Activated T-cell treated with anti-CD3 and anti-CD28 coated beads, Interleukin-2, amount 50 U/mL, for 72 hours (primary cell): ENCODE measurements around the gene TVP23A. TPM values are rescaled to one million over a fixed set of nuclear protein-coding genes. Genes with fewer than 3 reads are reported as not detected.
"Not testable (repeated sequence)": the region's sequence is repeated elsewhere in the genome, so short reads cannot be mapped to it uniquely, and the experiment has no call there.

Source experiments
- ATAC-seq, 2 donors: fragments of 150-1000 bp; cut with Tn5 transposase; replicated peaks in 1 of 2; 2 replicates each; pipeline ENCODE4 v1.10.0; 2021; ENCODE audit warnings: moderate library complexity in 2 of 2, mild to moderate bottlenecking in 1 of 2
- DNase-seq, 2 donors: peaks; one replicate each; pipeline ENCODE4 v3.0.0; 2021 to 2022; ENCODE audit warnings: mixed read lengths in 1 of 2
- H3K27ac Mint-ChIP-seq: one replicate; pipeline ENCODE4 v1.8.0; 2022; ENCODE audit warnings: mild to moderate bottlenecking, moderate library complexity, mixed read lengths
- H3K27me3 Mint-ChIP-seq: one replicate; pipeline ENCODE4 v1.8.0; 2022; ENCODE audit warnings: low read depth, mixed read lengths
- H3K36me3 Mint-ChIP-seq, 2 donors: one replicate each; pipeline ENCODE4 v1.8.0; 2022; ENCODE audit warnings: mixed read lengths in 2 of 2, mild to moderate bottlenecking in 1 of 2; ENCODE audit not compliant: insufficient read depth in 2 of 2
- H3K4me1 Mint-ChIP-seq: one replicate; pipeline ENCODE4 v1.8.0; 2022; ENCODE audit warnings: low read depth, mixed read lengths
- H3K4me3 Mint-ChIP-seq, 2 donors: one replicate each; pipeline ENCODE4 v1.8.0; 2022; ENCODE audit warnings: mild to moderate bottlenecking in 2 of 2, mixed read lengths in 2 of 2, moderate library complexity in 2 of 2
- H3K9me3 Mint-ChIP-seq, 2 donors: one replicate each; pipeline ENCODE4 v1.8.0; 2022; ENCODE audit warnings: mixed read lengths in 2 of 2
- total RNA-seq, 2 donors: library from RNA; stranded (reverse); gene quantifications; one replicate each; pipeline ENCODE4 v1.2.3, GENCODE V29; 2022

TVP23A gene
- total RNA-seq, 2 donors from 2014 or later: 0.60 TPM; not detected in 1

DNA sequence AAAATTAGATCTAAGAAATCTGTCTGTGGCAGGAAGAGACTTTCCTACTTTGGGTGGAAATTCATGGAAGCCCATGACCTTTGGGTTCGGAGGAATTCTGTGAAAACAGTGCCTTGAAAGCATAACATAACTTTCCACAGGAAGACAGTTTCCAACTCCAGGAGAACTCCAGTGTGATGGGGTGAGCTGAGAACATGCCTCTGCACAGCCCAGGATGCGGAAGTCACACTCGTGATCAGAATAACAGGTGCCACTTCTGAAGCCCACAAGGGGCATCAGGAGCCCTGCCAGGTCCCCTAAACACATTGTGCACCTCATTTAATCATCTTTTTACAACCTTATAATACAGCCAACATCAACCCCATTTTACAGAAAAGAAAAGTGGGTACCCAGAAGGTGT, 9.7 kb downstream of the TVP23A start:
- H3K4me1 Mint-ChIP-seq: peaks cover 24% of the 10 kb centered on the region
- DNase-seq (no peak), ATAC-seq (no peak)
- H3K4me3 Mint-ChIP-seq: no peak overlapping the region
- H3K27me3 Mint-ChIP-seq: peaks cover 23% of the 10 kb centered on the region
- H3K27ac Mint-ChIP-seq: no peak overlapping the region
- H3K9me3 Mint-ChIP-seq: peaks cover 0 to 2% of the 10 kb centered on the region in 2 donors
- H3K36me3 Mint-ChIP-seq: no peaks in the 10 kb centered on the region

DNA sequence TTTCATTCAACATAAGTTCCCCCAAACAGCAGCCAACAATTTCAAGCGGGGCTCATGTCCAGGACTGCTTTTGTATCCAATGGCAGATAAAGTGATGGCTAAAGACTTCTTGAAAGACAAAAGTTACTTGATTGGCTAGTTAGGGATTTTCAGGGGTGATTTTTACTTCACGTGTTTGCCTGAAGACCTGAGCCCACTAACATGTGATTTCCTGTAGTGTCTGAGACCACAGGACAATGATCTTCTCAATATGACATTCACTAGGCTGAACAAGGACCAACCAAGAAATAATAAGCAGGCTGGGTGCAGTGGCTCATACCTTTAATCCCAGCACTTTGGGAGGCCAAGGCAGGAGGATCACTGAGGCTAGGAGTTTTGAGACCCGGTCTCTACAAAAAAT, 10.4 kb downstream of the TVP23A start:
- peaks cover 0 to 2% of the 10 kb centered on the region in 2 donors for H3K9me3 Mint-ChIP-seq
- peaks cover 23% of the 10 kb centered on the region for H3K27me3 Mint-ChIP-seq
- H3K36me3 Mint-ChIP-seq: no peaks in the 10 kb centered on the region
- H3K27ac Mint-ChIP-seq: no peak overlapping the region
- H3K4me3 Mint-ChIP-seq: no peak overlapping the region
- DNase-seq: no peak
- no peak for ATAC-seq
- H3K4me1 Mint-ChIP-seq: peaks cover 22% of the 10 kb centered on the region

DNA sequence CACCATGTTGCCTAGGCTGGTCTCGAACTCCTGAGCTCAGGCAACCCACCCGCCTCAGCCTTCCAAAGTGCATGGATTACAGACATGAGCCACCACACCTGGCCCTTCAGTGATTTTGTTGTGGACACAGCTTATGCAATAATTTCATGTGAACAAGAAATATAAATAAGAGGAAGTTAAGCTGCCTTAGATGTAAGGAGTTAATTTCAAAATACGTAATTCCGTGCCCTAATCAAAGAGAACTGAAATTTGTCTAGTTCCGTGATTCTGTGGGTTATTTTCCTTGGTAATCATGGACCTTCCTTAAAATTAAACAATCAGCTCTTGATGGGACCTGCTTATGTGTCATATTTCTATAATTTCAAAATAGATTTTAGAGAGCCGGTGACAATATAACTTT, 11.9 kb downstream of the TVP23A start:
- Mint-ChIP-seq H3K36me3 (no peaks in the 10 kb centered on the region), H3K27me3 (peaks cover 23% of the 10 kb centered on the region), H3K4me1 (peaks cover 7% of the 10 kb centered on the region), H3K27ac (no peak overlapping the region), H3K9me3 (peaks cover 0 to 2% of the 10 kb centered on the region in 2 donors), H3K4me3 (no peak overlapping the region)
- DNase-seq (no peak), ATAC-seq (no peak)

DNA sequence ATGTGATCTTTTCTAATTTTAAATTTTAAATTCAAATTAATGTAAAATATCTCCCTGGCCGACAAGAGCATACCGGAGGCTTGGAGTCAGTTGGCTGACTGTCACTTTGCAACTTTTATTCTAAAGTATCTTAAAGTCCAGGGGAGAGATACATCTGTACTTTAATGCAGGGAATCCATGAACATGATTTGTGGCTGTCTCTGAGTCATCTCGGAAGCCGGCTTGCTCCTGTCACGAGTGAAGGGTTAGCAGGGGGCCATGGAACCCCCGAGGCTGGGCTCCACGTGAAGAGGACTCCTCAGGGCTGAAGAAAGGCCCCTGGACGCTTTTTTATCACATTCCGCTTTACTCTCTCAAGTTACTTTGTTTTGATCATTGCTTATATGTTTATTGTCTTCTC, 13.3 kb downstream of the TVP23A start:
- H3K4me1 Mint-ChIP-seq: peaks cover 5% of the 10 kb centered on the region
- ATAC-seq (no peak), DNase-seq (no peak)
- H3K27ac Mint-ChIP-seq: no peak overlapping the region
- peaks cover 0 to 2% of the 10 kb centered on the region in 2 donors for H3K9me3 Mint-ChIP-seq
- no peak overlapping the region for H3K4me3 Mint-ChIP-seq
- H3K36me3 Mint-ChIP-seq: no peaks in the 10 kb centered on the region
- H3K27me3 Mint-ChIP-seq: peaks cover 23% of the 10 kb centered on the region

DNA sequence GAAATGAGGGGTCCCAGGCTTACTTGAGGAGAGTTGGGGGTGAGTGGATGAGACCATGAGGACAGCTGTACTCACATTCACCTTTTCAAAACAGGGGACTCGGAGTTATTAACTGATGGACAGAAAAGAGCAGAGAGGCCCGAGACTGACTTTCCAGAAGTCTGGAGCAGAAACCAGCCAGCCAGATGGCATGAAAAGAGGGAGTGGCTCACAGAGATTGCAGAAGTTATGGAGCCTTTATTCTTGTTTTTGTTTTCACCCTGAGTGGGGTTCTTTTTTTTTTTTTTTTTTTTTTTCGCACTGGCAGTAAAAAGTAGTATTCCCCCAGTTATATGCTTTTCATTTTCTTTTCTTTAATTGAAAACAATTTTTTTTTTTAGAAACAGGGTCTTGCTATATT, 18.9 kb downstream of the TVP23A start:
- no peaks in the 10 kb centered on the region for H3K27me3 Mint-ChIP-seq
- no peaks in the 10 kb centered on the region for H3K9me3 Mint-ChIP-seq
- DNase-seq (no peak), ATAC-seq (no peak)
- no peak overlapping the region for H3K27ac Mint-ChIP-seq
- no peak overlapping the region for H3K4me3 Mint-ChIP-seq
- no peaks in the 10 kb centered on the region for H3K4me1 Mint-ChIP-seq
- H3K36me3 Mint-ChIP-seq: no peaks in the 10 kb centered on the region

DNA sequence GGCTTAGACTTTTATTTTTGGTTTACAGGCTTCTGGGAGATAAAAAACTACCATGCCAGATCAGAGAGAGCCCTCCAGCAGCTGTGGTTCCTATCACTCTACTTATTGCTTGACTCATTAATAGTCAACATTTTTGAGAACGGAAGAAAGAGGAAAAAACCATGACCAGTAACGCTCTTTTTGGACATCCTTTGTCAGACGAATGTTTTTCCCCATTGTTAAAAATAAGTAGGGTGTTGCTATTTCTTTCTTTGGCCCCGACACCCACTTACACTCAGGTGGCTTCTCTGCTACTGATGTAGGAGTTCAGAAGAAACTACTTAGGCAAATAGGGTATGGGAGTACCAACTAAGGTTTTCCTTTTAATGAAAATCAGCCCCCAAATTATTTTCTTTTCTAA, 27.5 kb downstream of the TVP23A start:
- ATAC-seq: no peak
- DNase-seq: no peak
- Mint-ChIP-seq H3K4me1 (no peaks in the 10 kb centered on the region), H3K4me3 (no peak overlapping the region), H3K9me3 (peaks cover 0 to 3% of the 10 kb centered on the region in 2 donors), H3K27me3 (peaks cover 3% of the 10 kb centered on the region), H3K36me3 (no peaks in the 10 kb centered on the region), H3K27ac (no peak overlapping the region)

GRCh38 chr16:10788630-10789029, 30.0 kb downstream of the TVP23A start:
- not testable (repeated sequence) for H3K27ac Mint-ChIP-seq, H3K4me1 Mint-ChIP-seq, H3K9me3 Mint-ChIP-seq, H3K4me3 Mint-ChIP-seq, ATAC-seq, DNase-seq, H3K36me3 Mint-ChIP-seq
- H3K27me3 Mint-ChIP-seq: peaks cover 10% of the 10 kb centered on the region

DNA sequence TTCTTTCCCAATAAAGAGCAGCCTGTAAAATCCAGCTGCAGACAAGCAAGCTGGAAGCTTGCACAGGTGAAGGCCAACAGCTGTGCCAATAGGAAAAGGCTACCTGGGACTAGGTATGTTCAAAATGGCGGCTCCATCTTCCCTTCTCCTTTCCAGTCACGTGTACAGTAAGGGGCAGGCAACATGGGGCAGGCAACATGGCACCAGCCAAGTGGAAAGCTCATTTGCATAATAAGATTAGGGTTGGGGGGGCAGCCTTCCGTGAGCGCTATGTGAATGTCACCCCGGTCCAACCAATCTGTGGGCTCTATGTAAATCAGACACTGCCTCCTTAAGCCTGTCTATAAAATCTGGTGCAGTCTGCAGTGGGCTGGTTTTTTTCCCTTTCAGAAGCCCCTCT, 31.3 kb downstream of the TVP23A start:
- no peak overlapping the region for H3K4me3 Mint-ChIP-seq
- H3K9me3 Mint-ChIP-seq: peaks cover 0 to 3% of the 10 kb centered on the region in 2 donors
- no peak overlapping the region for H3K27ac Mint-ChIP-seq
- peaks cover 10% of the 10 kb centered on the region for H3K27me3 Mint-ChIP-seq
- DNase-seq: no peak
- H3K4me1 Mint-ChIP-seq: no peaks in the 10 kb centered on the region
- no peak for ATAC-seq
- H3K36me3 Mint-ChIP-seq: no peaks in the 10 kb centered on the region

DNA sequence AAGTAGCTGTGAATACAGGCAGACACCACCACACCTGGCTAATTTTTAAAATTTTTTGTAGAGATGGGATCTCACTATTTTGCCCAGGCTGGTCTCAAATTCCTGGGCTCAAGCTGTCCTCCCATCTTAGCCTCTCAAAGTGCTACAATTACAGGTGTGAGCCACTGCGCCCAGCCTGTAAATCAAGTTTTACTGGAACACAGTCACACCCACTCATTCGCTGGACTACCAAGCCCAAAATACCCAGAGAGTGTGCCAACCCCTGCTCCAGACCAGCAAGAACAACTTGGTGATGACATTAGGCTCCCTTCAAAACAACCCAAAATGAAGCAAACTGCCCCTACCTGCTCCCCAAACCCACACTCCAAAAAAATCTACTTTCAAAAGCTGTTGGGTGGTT, 36.0 kb downstream of the TVP23A start:
- peaks cover 32% of the 10 kb centered on the region for H3K27me3 Mint-ChIP-seq
- no peaks in the 10 kb centered on the region for H3K36me3 Mint-ChIP-seq
- H3K27ac Mint-ChIP-seq: no peak overlapping the region
- H3K4me3 Mint-ChIP-seq: no peak overlapping the region
- no peak for ATAC-seq
- no peaks in the 10 kb centered on the region for H3K9me3 Mint-ChIP-seq
- DNase-seq: no peak
- no peaks in the 10 kb centered on the region for H3K4me1 Mint-ChIP-seq

- no peaks in the 10 kb centered on the region for H3K9me3 Mint-ChIP-seq
- DNase-seq: no peak
- peaks cover 5% of the 10 kb centered on the region for H3K4me1 Mint-ChIP-seq
- H3K4me3 Mint-ChIP-seq: no peak overlapping the region
- ATAC-seq: no peak
- no peaks in the 10 kb centered on the region for H3K36me3 Mint-ChIP-seq
- no peak overlapping the region for H3K27ac Mint-ChIP-seq
- H3K27me3 Mint-ChIP-seq: peaks cover 24% of the 10 kb centered on the region
Measured at GRCh38 chr16:10780628-10781027, 38.0 kb downstream of the TVP23A start.

GRCh38 chr16:10779908-10780307, 38.7 kb downstream of the TVP23A start:
- H3K4me3 Mint-ChIP-seq, H3K36me3 Mint-ChIP-seq, H3K9me3 Mint-ChIP-seq, ATAC-seq, H3K4me1 Mint-ChIP-seq, H3K27ac Mint-ChIP-seq, DNase-seq: not testable (repeated sequence)
- H3K27me3 Mint-ChIP-seq: peaks cover 27% of the 10 kb centered on the region

DNA sequence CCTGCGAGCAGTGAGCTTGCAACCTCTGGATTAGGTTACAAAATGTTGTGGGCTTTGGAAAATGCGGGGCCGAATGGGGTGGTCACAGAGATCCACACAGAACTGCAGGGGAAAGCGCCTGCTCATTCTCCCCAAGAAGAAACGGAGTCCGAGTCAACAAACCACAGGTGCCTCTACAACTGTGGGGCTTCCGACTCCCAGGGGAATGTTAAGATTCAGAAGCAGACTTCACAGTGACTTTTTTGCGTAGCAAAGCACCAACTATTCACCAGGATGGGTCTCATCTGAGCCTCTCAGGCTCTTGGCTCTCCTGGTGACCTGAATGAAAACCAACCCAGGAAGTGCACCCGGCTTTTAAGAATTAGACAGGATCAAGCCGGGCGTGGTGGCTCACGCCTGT, 41.2 kb downstream of the TVP23A start:
- ATAC-seq (no peak), DNase-seq (no peak)
- no peaks in the 10 kb centered on the region for H3K36me3 Mint-ChIP-seq
- H3K27me3 Mint-ChIP-seq: peaks cover 27% of the 10 kb centered on the region
- no peak overlapping the region for H3K27ac Mint-ChIP-seq
- H3K4me3 Mint-ChIP-seq: no peak overlapping the region
- H3K4me1 Mint-ChIP-seq: peaks cover 9% of the 10 kb centered on the region
- H3K9me3 Mint-ChIP-seq: no peaks in the 10 kb centered on the region

- not testable (repeated sequence) for H3K4me3 Mint-ChIP-seq, H3K4me1 Mint-ChIP-seq, H3K9me3 Mint-ChIP-seq, H3K36me3 Mint-ChIP-seq, DNase-seq, H3K27ac Mint-ChIP-seq, ATAC-seq
- H3K27me3 Mint-ChIP-seq: peaks cover 27% of the 10 kb centered on the region
Measured at GRCh38 chr16:10776923-10777322, 41.7 kb downstream of the TVP23A start.

- peak in 1 of 2 donors; percentile 24 for DNase-seq
Measured at GRCh38 chr16:10776280-10776679, 42.3 kb downstream of the TVP23A start.

More at GRCh38 chr16:10776280-10776679, 42.3 kb downstream of the TVP23A start:
- H3K4me1 Mint-ChIP-seq: peaks cover 9% of the 10 kb centered on the region
- no peak overlapping the region for H3K27ac Mint-ChIP-seq
- no peaks in the 10 kb centered on the region for H3K36me3 Mint-ChIP-seq
- no peaks in the 10 kb centered on the region for H3K9me3 Mint-ChIP-seq
- H3K4me3 Mint-ChIP-seq: no peak overlapping the region
- H3K27me3 Mint-ChIP-seq: peaks cover 24% of the 10 kb centered on the region
- peak; percentile 85 to 95 for ATAC-seq
